Measurements from ENCODE around the gene C5orf63. TPM values are rescaled to one million over a fixed set of nuclear protein-coding genes. Genes with fewer than 3 reads are reported as not detected.

The C5orf63 gene
- total and polyA plus RNA-seq, 2 of the 8 experiments (the other 6 are each of a cell fraction or from before 2014, with no cell fraction given): 0.67 to 0.71 TPM

GRCh38 chr5:127031863-127032232 lies 41.5 kb downstream of the C5orf63 start:
- peak; percentile 74; the same call in 1 of the 2 replicates for TF ChIP-seq CEBPB (IDR thresholded peaks at IDR 0.05; ENCODE audit: low read depth, low read length)
- no peak for TF ChIP-seq BACH1 (IDR thresholded peaks at IDR 0.05; ENCODE audit: low read length)
- Histone ChIP-seq H3K4ac (replicated peaks; ENCODE audit: insufficient read length, low read depth, low read length) (no peak overlapping the region), H3K18ac (ENCODE audit: extremely low read depth, low read length) (no peak overlapping the region), H3K9me3 (ENCODE audit: insufficient read depth in 2 of 2, low read depth in 1 of 2, low read length in 1 of 2) (no peaks in the 10 kb centered on the region), H2AK5ac (ENCODE audit: low read depth, low read length) (no peak overlapping the region), H3K23ac (ENCODE audit: insufficient read length) (no peak overlapping the region), H3K23me2 (ENCODE audit: low read depth, low read length) (peaks cover 19% of the 10 kb centered on the region; the same call in 1 of the 2 replicates), H3K4me2 (ENCODE audit: insufficient read depth in 1 of 2, low read depth in 2 of 2, low read length in 2 of 2) (peak overlapping the region in 1 of 2 experiments; percentile 79; a peak in 3 of 4 replicates), H3K4me1 (replicated peaks in 1 of 4; ENCODE audit: control insufficient read depth in 3 of 4, insufficient read depth in 4 of 4, low read length in 3 of 4) (peaks cover 0 to 9% (median 6%) of the 10 kb centered on the region in 4 experiments; a peak in 4 of 7 replicates), H3K4me3 (ENCODE audit: extremely low read depth in 1 of 4, insufficient read depth in 2 of 4, low read depth in 3 of 4, low read length in 4 of 4) (peak overlapping the region in 1 of 4 experiments; percentile 82; a peak in 1 of 8 replicates), H3K14ac (ENCODE audit: insufficient read length) (no peak overlapping the region), H4K20me1 (replicated peaks in 1 of 2; ENCODE audit: control insufficient read depth in 1 of 2, insufficient read depth in 2 of 2, low read length in 2 of 2) (peaks cover 0 to 7% of the 10 kb centered on the region in 2 experiments), H2BK20ac (ENCODE audit: low read length) (no peak overlapping the region), H4K5ac (ENCODE audit: insufficient read length, low read depth, low read length) (no peak overlapping the region), H4K91ac (replicated peaks; ENCODE audit: insufficient read length, low read length) (no peak overlapping the region), H3K27ac (ENCODE audit: low read depth, low read length) (no peak overlapping the region), H3K79me2 (ENCODE audit: control insufficient read depth in 1 of 2, insufficient read depth in 2 of 2, low read length in 2 of 2) (0 out of 4 replicates have a peak, but pooled peaks cover 0 to 15% of the 10 kb centered on the region in 2 experiments), H3K36me3 (ENCODE audit: control insufficient read depth in 2 of 4, insufficient read depth in 4 of 4, low read length in 3 of 4) (no peaks in the 10 kb centered on the region), H3K27me3 (replicated peaks in 1 of 4; ENCODE audit: control insufficient read depth in 3 of 4, extremely low read depth in 1 of 4, insufficient read depth in 3 of 4, low read length in 3 of 4) (peaks cover 0 to 16% (median 10%) of the 10 kb centered on the region in 4 experiments; a peak in 5 of 7 replicates), H2AFZ (ENCODE audit: low read length) (no peak overlapping the region), H2BK12ac (ENCODE audit: low read depth, low read length) (peak overlapping the region; percentile 5), H2BK15ac (ENCODE audit: low read length) (no peak overlapping the region), H2BK120ac (replicated peaks; ENCODE audit: low read depth, low read length) (no peak overlapping the region), H2BK5ac (ENCODE audit: low read depth, low read length) (no peak overlapping the region), H4K8ac (ENCODE audit: extremely low read depth, insufficient read depth, low read length) (no peak overlapping the region), H3K56ac (replicated peaks; ENCODE audit: insufficient read length, low read depth, low read length) (no peak overlapping the region), H3K9ac (replicated peaks in 1 of 4; ENCODE audit: extremely low read depth in 1 of 4, low read depth in 3 of 4, low read length in 3 of 4) (no peak overlapping the region), H3K79me1 (ENCODE audit: low read depth, low read length) (no peaks in the 10 kb centered on the region)
- POLR2A ChIA-PET (ENCODE audit: partially characterized antibody): interaction anchor here (0.8 kb wide), 1 partner anchor 17 kb away, joined by 3 read pairs; no protein-coding TSS in a partner anchor
- 97% methylated on average over 2 of the region's 2 CpGs; no CpG with 5 or more reads in 1 of the 2 experiments for WGBS, 2 experiments (ENCODE audit: extremely low coverage in 1 of 2, insufficient coverage in 1 of 2, insufficient read length in 1 of 2, insufficient replicate concordance in 2 of 2, low coverage in 1 of 2, low lambda C conversion rate in 2 of 2, missing lambda C conversion rate in 1 of 2)
- no peak for FAIRE-seq
- no peak for DNase-seq (ENCODE audit: low read depth in 1 of 2, low spot score in 2 of 2)
- CTCF ChIA-PET (ENCODE audit: partially characterized antibody): interaction anchor here (0.7 to 1.7 kb wide), 5 partner anchors 14 to 245 kb away, joined by 3 to 4 read pairs (median 3); no protein-coding TSS in a partner anchor

Measured in H1 (cell line).